ENCODE data around the gene SLC4A5.
"Not testable (repeated sequence)": the region's sequence is repeated elsewhere in the genome, so short reads cannot be mapped to it uniquely, and the experiment has no call there.

SLC4A5 gene

GRCh38 chr2:74228772-74229171 is 114.4 kb downstream of the SLC4A5 start:
- no peak for DNase-seq (ENCODE audit: low read depth)

GRCh38 chr2:74227646-74228045 is 115.6 kb downstream of the SLC4A5 start:
- DNase-seq (ENCODE audit: low read depth) = no peak

GRCh38 chr2:74226648-74227213 is 116.5 kb downstream of the SLC4A5 start:
- DNase-seq (ENCODE audit: low read depth) = no peak

GRCh38 chr2:74225698-74226459 is 117.3 kb downstream of the SLC4A5 start:
- no peak for DNase-seq (ENCODE audit: low read depth)

GRCh38 chr2:74223941-74224770 is 119.1 kb downstream of the SLC4A5 start:
- DNase-seq (ENCODE audit: low read depth) = no peak

- DNase-seq (ENCODE audit: low read depth) = no peak
Observed at GRCh38 chr2:74222300-74222650, 120.9 kb downstream of the SLC4A5 start.

- no peak for DNase-seq (ENCODE audit: low read depth)
Observed at GRCh38 chr2:74221604-74222299, 121.5 kb downstream of the SLC4A5 start.

- no peak for DNase-seq (ENCODE audit: low read depth)
Observed at GRCh38 chr2:74221091-74221490, 122.1 kb downstream of the SLC4A5 start.

GRCh38 chr2:74219846-74220486 is 123.2 kb downstream of the SLC4A5 start:
- no peak for DNase-seq (ENCODE audit: low read depth)

GRCh38 chr2:74216642-74217041 is 126.6 kb downstream of the SLC4A5 start:
- no peak for DNase-seq (ENCODE audit: low read depth)

- DNase-seq (ENCODE audit: low read depth) = not testable (repeated sequence)
Observed at GRCh38 chr2:74215771-74216170, 127.4 kb downstream of the SLC4A5 start.

- no peak for DNase-seq (ENCODE audit: low read depth)
Observed at GRCh38 chr2:74212702-74213410, 130.4 kb downstream of the SLC4A5 start.

GRCh38 chr2:74206180-74206688 is 137.0 kb downstream of the SLC4A5 start:
- DNase-seq (ENCODE audit: low read depth) = peak; percentile 31

- DNase-seq (ENCODE audit: low read depth) = no peak
Observed at GRCh38 chr2:74205596-74205995, 137.6 kb downstream of the SLC4A5 start.

GRCh38 chr2:74205113-74205512 is 138.1 kb downstream of the SLC4A5 start:
- DNase-seq (ENCODE audit: low read depth) = no peak

GRCh38 chr2:74204436-74204835 is 138.8 kb downstream of the SLC4A5 start:
- no peak for DNase-seq (ENCODE audit: low read depth)

GRCh38 chr2:74201596-74201995 is 141.6 kb downstream of the SLC4A5 start:
- peak; percentile 85 for DNase-seq (ENCODE audit: low read depth)

- no peak for DNase-seq (ENCODE audit: low read depth)
Observed at GRCh38 chr2:74201196-74201595, 142.0 kb downstream of the SLC4A5 start.

GRCh38 chr2:74199871-74200305 is 143.3 kb downstream of the SLC4A5 start:
- no peak for DNase-seq (ENCODE audit: low read depth)

- DNase-seq (ENCODE audit: low read depth) = no peak
Observed at GRCh38 chr2:74199275-74199701, 143.9 kb downstream of the SLC4A5 start.
